Body of pancreas (tissue), 4 donors: Measurements from ENCODE around the gene NUP62.

Experiments
- POLR2A ChIP-seq, 3 donors: fragments of 450-650 bp; IDR thresholded peaks; one replicate each; pipeline ENCODE4 v1.6.1; 2016; ENCODE audit warnings: antibody characterized with exemption in 3 of 3, mild to moderate bottlenecking in 2 of 3
- TF ChIP-seq, protein P1 (sequence below), 7 experiments: fragments of 450-650 bp in 4 of 7; fragments of 200-600 bp in 3 of 7; sonication (generic) in 3 of 7; IDR thresholded peaks; one replicate each; pipeline ENCODE4 v1.5.1; 2016 to 2019; ENCODE audit warnings: antibody characterized with exemption in 7 of 7

DNA sequence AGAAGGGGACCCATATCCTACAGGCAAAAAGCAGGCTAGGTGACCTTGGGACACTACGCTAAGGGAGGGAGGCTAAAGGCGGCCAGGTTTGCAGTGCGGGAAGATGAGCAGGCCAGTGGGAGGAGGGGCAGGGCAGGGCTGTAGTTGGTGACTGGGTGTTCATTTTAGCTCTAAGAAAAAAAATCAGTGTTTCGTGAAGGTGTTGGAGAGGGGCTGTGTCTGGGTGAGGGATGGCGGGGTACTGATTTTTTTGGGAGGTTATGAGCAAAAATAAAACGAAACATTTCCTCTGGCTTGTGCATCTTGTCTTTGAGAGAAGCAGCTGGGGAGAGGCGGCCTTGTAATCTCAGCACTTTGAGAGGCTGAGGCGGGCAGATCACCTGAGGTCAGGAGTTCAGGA is 4.3 kb upstream of the NUP62 start:
- TF ChIP-seq, protein P1, sequence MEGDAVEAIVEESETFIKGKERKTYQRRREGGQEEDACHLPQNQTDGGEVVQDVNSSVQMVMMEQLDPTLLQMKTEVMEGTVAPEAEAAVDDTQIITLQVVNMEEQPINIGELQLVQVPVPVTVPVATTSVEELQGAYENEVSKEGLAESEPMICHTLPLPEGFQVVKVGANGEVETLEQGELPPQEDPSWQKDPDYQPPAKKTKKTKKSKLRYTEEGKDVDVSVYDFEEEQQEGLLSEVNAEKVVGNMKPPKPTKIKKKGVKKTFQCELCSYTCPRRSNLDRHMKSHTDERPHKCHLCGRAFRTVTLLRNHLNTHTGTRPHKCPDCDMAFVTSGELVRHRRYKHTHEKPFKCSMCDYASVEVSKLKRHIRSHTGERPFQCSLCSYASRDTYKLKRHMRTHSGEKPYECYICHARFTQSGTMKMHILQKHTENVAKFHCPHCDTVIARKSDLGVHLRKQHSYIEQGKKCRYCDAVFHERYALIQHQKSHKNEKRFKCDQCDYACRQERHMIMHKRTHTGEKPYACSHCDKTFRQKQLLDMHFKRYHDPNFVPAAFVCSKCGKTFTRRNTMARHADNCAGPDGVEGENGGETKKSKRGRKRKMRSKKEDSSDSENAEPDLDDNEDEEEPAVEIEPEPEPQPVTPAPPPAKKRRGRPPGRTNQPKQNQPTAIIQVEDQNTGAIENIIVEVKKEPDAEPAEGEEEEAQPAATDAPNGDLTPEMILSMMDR (IDR thresholded peaks at IDR 0.05) = no peak
- no peak for TF ChIP-seq POLR2A (IDR thresholded peaks at IDR 0.05)
